B cell (primary cell): Measurements from ENCODE around the gene PLS3. TPM values are rescaled to one million over a fixed set of nuclear protein-coding genes. Genes with fewer than 3 reads are reported as not detected.

Experiments
- ATAC-seq: fragments of 200-7000 bp; cut with Tn5 transposase; one replicate; pipeline ENCODE4 v1.10.0; 2021; ENCODE audit warnings: low read depth, mild to moderate bottlenecking, moderate number of reproducible peaks, moderate library complexity
- CTCF ChIA-PET: fragments of 350-600 bp; sonication (Branson Sonifier 250); formaldehyde crosslinking; loops from one replicate; lab custom pipeline; 2021; ENCODE audit warnings: antibody characterized with exemption, inconsistent platforms; lab: Charles Lee
- POLR2A ChIA-PET: fragments of 350-600 bp; sonication (Branson Sonifier 250); formaldehyde crosslinking; loops from one replicate; lab custom pipeline; 2021; ENCODE audit warnings: antibody characterized with exemption; lab: Charles Lee
- DNase-seq: peaks from one replicate; pipeline ENCODE4 v3.0.0; 2013
- H2AFZ ChIP-seq: 2 replicates; pipeline ENCODE4 v1.6.1; 2012; ENCODE audit warnings: mild to moderate bottlenecking, low read depth, low read length; ENCODE audit not compliant: insufficient read depth, poor library complexity, severe bottlenecking
- H3K27ac ChIP-seq, 2 donors: 1 replicate in 1 of 2; 2 replicates in 1 of 2; pipeline ENCODE4 v1.5.1; 2012 to 2013; ENCODE audit warnings: low read length in 2 of 2, mild to moderate bottlenecking in 2 of 2, moderate library complexity in 1 of 2
- H3K27me3 ChIP-seq, 4 experiments: fragments of 200-600 bp in 1 of 4; sonication (generic) in 1 of 4; replicated peaks in 1 of 4; 1 replicate in 2 of 4; 2 replicates in 2 of 4; pipeline versions ENCODE4 v1.6.1 to v1.7.0; 2013 to 2016; ENCODE audit warnings: low read length in 3 of 4, mild to moderate bottlenecking in 2 of 4, mixed read lengths in 1 of 4, moderate library complexity in 1 of 4; ENCODE audit not compliant: insufficient read depth in 4 of 4, control insufficient read depth in 3 of 4; ENCODE audit errors: control extremely low read depth in 1 of 4
- H3K36me3 ChIP-seq, 2 experiments: replicated peaks in 1 of 2; 1 replicate in 1 of 2; 2 replicates in 1 of 2; pipeline versions ENCODE4 v1.6.1 to v1.7.1; 2013; ENCODE audit warnings: low read length in 1 of 2; ENCODE audit not compliant: insufficient read depth in 2 of 2, control insufficient read depth in 1 of 2; ENCODE audit errors: control extremely low read depth in 1 of 2, extremely low read depth in 1 of 2
- H3K4me1 ChIP-seq, 2 donors: fragments of 200-600 bp in 1 of 2; sonication (generic) in 1 of 2; 1 replicate in 1 of 2; 2 replicates in 1 of 2; pipeline versions ENCODE4 v1.5.1 to v1.6.1; 2013 to 2017; ENCODE audit warnings: low read length in 2 of 2; ENCODE audit not compliant: control insufficient read depth in 2 of 2, insufficient read depth in 2 of 2
- H3K4me2 ChIP-seq: replicated peaks from 2 replicates; pipeline ENCODE3; 2012; ENCODE audit warnings: mild to moderate bottlenecking, low read depth, low read length; ENCODE audit not compliant: poor library complexity, severe bottlenecking
- H3K4me3 ChIP-seq, 5 experiments: fragments of 200-600 bp in 1 of 5; sonication (generic) in 1 of 5; 1 replicate in 3 of 5; 2 replicates in 2 of 5; pipeline versions ENCODE4 v1.5.1 to v1.7.0; 2011 to 2016; ENCODE audit warnings: low read length in 4 of 5, mild to moderate bottlenecking in 4 of 5, low read depth in 2 of 5, control low read depth in 1 of 5, moderate library complexity in 1 of 5; ENCODE audit not compliant: insufficient read depth in 1 of 5; ENCODE audit errors: control extremely low read depth in 1 of 5, extremely low read depth in 1 of 5
- H3K79me2 ChIP-seq: fragments of 200-600 bp; sonication (generic); one replicate; pipeline ENCODE4 v1.6.0; 2016; ENCODE audit warnings: low read length; ENCODE audit not compliant: control insufficient read depth, insufficient read depth
- H3K9ac ChIP-seq: fragments of 200-600 bp; sonication (generic); 2 replicates; pipeline ENCODE4 v1.6.1; 2017; ENCODE audit warnings: mild to moderate bottlenecking, low read length, moderate library complexity
- H3K9me3 ChIP-seq, 3 donors: one replicate each; pipeline versions ENCODE4 v1.6.1 to v1.7.1; 2013; ENCODE audit warnings: low read length in 2 of 3; ENCODE audit not compliant: control insufficient read depth in 2 of 3, insufficient read depth in 1 of 3; ENCODE audit errors: control extremely low read depth in 1 of 3
- H4K20me1 ChIP-seq: 2 replicates; pipeline ENCODE4 v1.6.0; 2012; ENCODE audit warnings: mild to moderate bottlenecking, low read length; ENCODE audit not compliant: insufficient read depth, control insufficient read depth, poor library complexity, severe bottlenecking
- H3K27ac Mint-ChIP-seq: one replicate; pipeline ENCODE4 v1.8.0; 2021; ENCODE audit warnings: mixed read lengths
- H3K27me3 Mint-ChIP-seq: one replicate; pipeline ENCODE4 v1.8.0; 2021; ENCODE audit warnings: mixed read lengths
- H3K4me1 Mint-ChIP-seq: one replicate; pipeline ENCODE4 v1.8.0; 2021; ENCODE audit warnings: mixed read lengths
- H3K4me3 Mint-ChIP-seq: one replicate; pipeline ENCODE4 v1.8.0; 2021; ENCODE audit warnings: mixed read lengths
- H3K9me3 Mint-ChIP-seq: one replicate; pipeline ENCODE4 v1.8.0; 2022; ENCODE audit warnings: mixed read lengths; ENCODE audit not compliant: insufficient read depth
- CTCF ChIP-seq: fragments of 200-600 bp; IDR thresholded peaks from one replicate; pipeline ENCODE4 v1.8.0; 2022; ENCODE audit warnings: antibody characterized with exemption, mild to moderate bottlenecking
- EZH2 ChIP-seq: IDR thresholded peaks from 2 replicates; pipeline ENCODE4 v1.6.1; 2012; ENCODE audit warnings: borderline replicate concordance, low read depth, mild to moderate bottlenecking, moderate library complexity, low read length; ENCODE audit not compliant: insufficient read depth, poor library complexity, severe bottlenecking
- WGBS: methylation state at CpG from one replicate; pipeline ENCODE4 v1.1.5; 2013; ENCODE audit warnings: missing lambda C conversion rate; ENCODE audit not compliant: insufficient coverage; 5-methylcytosine and 5-hydroxymethylcytosine counted together
- intact Hi-C: fragments of 100-400 bp; cut with micrococcal nuclease; formaldehyde crosslinking; loops from one replicate; pipeline ENCODE4 v1.10.0; 2022
- polyA plus RNA-seq: library from polyadenylated mRNA; depleted of rRNA; stranded (reverse); fragments of >200 nt; gene quantifications from 2 replicates; pipeline ENCODE4 v1.2.3, GENCODE V29; 2012
- total RNA-seq, 2 donors: library from RNA; stranded (reverse); fragments of 120-200 nt in 1 of 2; gene quantifications; 1 replicate in 1 of 2; 2 replicates in 1 of 2; pipeline versions ENCODE4 v1.2.3 to v1.2.4, GENCODE V29; 2013 to 2022

Gene PLS3
- total and polyA plus RNA-seq, 2 donors (not counting 1 experiment from before 2014, with no cell fraction given): not detected

- Mint-ChIP-seq H3K9me3 (no peaks in the 10 kb centered on the region), H3K27me3 (peaks cover 18% of the 10 kb centered on the region), H3K4me3 (peak overlapping the region; percentile 41), H3K27ac (no peak overlapping the region), H3K4me1 (peaks cover 7% of the 10 kb centered on the region)
- TF ChIP-seq EZH2 (no peak), CTCF (no peak)
- Histone ChIP-seq H3K79me2 (no peaks in the 10 kb centered on the region), H3K4me2 (peak overlapping the region; percentile 32), H3K9ac (no peak overlapping the region), H4K20me1 (no peaks in the 10 kb centered on the region), H3K36me3 (no peaks in the 10 kb centered on the region), H3K27me3 (peaks cover 0 to 12% (median 1%) of the 10 kb centered on the region in 4 experiments), H2AFZ (peak overlapping the region; percentile 12), H3K4me1 (peaks cover 7 to 11% of the 10 kb centered on the region in 2 donors), H3K4me3 (no peak overlapping the region), H3K27ac (no peak overlapping the region), H3K9me3 (no peaks in the 10 kb centered on the region)
- WGBS: 12% methylated on average over 12 of the region's 55 CpGs
- ChIA-PET POLR2A (no interaction called here), CTCF (no interaction called here)
- ATAC-seq (no peak), DNase-seq (no peak)
- intact Hi-C loops: no loop called here
These were observed 868 bp downstream of the PLS3 start for GRCh38 chrX:115561605-115562479.

GRCh38 chrX:115562480-115562847 is 1.5 kb downstream of the PLS3 start:
- intact Hi-C loops: no loop called here
- H3K4me1 ChIP-seq: peaks cover 7 to 11% of the 10 kb centered on the region in 2 donors
- CTCF ChIA-PET: no interaction called here

More at GRCh38 chrX:115562480-115562847, 1.5 kb downstream of the PLS3 start:
- H3K27me3 Mint-ChIP-seq: peaks cover 18% of the 10 kb centered on the region
- H3K4me3 Mint-ChIP-seq: no peak overlapping the region
- DNase-seq (no peak), ATAC-seq (no peak)
- no peaks in the 10 kb centered on the region for H3K79me2 ChIP-seq
- H3K27ac ChIP-seq: no peak overlapping the region
- H2AFZ ChIP-seq: no peak overlapping the region
- H4K20me1 ChIP-seq: no peaks in the 10 kb centered on the region
- TF ChIP-seq EZH2: no peak
- TF ChIP-seq CTCF: no peak
- H3K4me1 Mint-ChIP-seq: peaks cover 7% of the 10 kb centered on the region
- 27% methylated on average over 5 of the region's 9 CpGs for WGBS
- H3K27ac Mint-ChIP-seq: no peak overlapping the region
- no peaks in the 10 kb centered on the region for H3K36me3 ChIP-seq
- POLR2A ChIA-PET: no interaction called here
- no peaks in the 10 kb centered on the region for H3K9me3 Mint-ChIP-seq
- peaks cover 0 to 12% (median 1%) of the 10 kb centered on the region in 4 experiments for H3K27me3 ChIP-seq
- H3K9ac ChIP-seq: no peak overlapping the region
- H3K9me3 ChIP-seq: no peaks in the 10 kb centered on the region
- no peak overlapping the region for H3K4me2 ChIP-seq
- H3K4me3 ChIP-seq: no peak overlapping the region
